HL-60/S4 treated with retinoic acid at 250 ng/mL for 4 days and 3 days (cell line): ENCODE data around the gene SMAD1.

ENCODE experiments used
- in situ Hi-C: fragments of 300-500 bp; cut with MboI; formaldehyde crosslinking; loops from 2 replicates; pipeline ENCODE4 v1.7.0; 2022; ENCODE audit warnings: low sequenced_read_pairs

SMAD1 gene

GRCh38 chr4:145488310-145488709 is 6.7 kb downstream of the SMAD1 start:
- in situ Hi-C loops: no loop called here

GRCh38 chr4:145489556-145489955 is 7.9 kb downstream of the SMAD1 start:
- in situ Hi-C loops: no loop called here

- in situ Hi-C loops: no loop called here
Measured at GRCh38 chr4:145490361-145490760, 8.7 kb downstream of the SMAD1 start.

- in situ Hi-C loops: no loop called here
Measured at GRCh38 chr4:145490796-145491195, 9.1 kb downstream of the SMAD1 start.

DNA sequence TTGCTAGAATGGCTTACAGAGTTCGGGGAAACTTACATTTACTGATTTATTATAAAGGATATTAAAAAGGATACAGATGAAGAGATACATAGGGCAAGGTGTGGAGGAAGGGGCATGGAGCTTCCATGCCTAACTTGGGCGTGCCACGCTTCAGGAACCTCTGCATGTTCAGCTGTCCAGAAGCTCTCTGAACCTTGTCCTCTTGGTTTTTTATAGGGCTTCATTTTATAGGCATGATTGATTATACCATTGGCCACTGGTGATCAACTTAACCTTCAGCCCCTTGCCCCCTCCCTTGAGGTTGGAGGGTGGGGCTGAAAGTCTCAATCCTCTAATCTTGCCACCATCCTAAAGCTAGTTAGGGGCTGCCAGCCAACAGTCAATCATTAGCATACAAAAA is 10.7 kb downstream of the SMAD1 start:
- in situ Hi-C loops: no loop called here

DNA sequence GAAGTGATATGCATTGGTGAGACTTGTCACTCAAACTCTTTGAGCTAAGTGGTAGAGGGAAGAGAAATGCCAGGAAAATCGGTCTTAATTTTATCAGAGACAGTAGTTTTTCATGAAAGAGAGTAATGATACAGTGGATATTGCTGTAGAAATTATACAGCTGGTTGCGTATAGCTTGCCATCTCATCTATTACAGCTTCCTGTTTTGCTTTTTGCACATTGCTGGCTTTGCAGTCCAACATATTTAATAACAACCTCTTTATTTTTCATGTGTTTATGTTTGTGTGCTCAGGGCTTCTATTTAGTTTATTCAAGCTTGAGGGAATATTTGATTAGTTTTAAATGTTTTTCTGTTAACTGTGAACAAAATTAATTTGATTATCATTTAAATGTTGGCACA is 11.5 kb downstream of the SMAD1 start:
- in situ Hi-C loops: no loop called here

DNA sequence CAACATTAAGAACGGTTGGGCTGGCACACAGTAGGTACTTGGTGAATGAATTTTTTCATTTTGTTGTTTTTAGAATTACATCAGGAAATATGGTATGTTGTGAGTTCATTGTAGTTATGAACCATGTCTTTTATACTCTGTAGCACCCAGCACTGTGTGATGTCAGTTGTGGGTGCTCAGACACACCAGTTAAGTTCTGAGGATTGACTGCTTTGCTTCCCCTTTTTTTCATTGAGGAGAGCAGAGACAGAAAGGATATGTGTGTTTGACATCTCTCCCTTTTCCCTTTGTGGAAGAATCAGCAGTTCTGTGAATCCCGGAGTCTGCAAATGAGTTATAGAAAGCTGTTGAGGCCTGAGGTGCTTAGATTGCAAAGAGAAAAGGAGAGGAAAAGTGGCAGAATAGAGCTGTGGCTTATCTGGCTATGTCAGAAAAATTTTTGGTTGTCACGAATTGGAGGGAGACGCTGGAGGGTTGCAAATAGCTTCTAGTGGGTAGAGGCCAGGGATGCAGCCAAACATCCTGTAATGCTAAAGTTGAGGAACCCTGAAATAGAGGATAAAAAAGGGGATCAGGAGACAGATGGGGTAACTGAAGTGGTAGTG is 13.1 kb downstream of the SMAD1 start:
- in situ Hi-C loops: no loop called here

DNA sequence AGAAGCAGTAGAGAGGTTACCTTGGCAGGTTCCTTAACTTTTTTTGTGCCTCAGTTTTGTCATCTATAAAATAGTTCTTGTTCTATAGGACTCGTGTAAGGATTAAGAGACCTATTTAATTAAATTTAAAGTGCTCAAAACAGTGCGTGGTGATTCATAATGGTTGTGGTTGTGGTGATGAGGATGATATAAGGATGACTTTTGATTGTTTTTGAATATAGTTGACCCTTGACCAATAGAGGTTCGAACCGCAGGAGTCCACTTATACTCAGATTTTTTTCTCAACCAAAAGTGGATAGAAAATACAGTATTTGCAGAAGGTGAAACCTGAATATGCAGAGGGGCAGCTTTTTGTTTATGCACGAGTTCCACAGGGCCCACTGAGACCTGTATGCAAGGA is 14.6 kb downstream of the SMAD1 start:
- in situ Hi-C loops: no loop called here

DNA sequence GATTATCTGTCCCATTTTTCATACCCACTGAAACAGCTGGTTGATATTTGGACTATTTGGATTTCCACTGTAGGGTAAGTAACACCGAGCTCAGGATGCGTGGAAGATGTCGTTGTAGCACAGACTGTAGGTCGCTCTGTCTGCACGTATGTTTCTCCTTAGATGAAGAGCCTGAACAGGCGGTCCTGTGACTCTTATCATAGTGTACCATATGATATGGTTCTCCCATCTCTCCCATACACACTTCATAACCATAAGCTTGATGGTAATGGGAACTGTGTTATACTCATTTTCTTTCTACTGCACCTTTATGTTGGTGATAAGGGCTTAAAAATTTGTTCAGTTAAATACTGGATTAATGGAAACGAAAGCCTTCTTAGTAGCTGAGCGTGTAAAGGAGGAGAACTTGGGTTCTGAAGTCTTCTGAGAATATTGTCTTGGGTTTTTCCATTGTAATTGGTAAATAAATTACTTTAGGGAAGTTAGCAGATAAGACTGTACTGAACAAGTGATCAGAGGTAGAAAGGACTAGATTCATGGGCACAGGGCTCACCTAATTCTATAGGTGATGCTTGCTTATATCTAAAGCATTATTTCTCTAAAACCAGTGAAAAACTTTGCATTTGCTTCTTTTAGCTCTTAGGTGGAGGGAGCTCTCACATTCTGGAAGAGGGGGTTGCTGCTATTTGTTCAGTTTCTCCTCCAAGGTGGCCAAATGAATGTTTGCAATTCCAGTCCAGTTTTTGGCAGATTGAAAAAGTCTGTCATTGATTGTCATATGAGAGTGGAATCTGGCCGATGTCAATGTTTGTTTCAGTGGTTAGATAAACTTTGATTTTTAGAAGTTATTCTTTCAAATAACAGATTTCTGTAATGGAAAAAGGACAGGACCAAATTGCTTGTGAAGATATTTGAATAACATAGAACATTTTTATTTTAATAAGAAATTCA is 15.8 kb downstream of the SMAD1 start:
- in situ Hi-C loops: no loop called here

DNA sequence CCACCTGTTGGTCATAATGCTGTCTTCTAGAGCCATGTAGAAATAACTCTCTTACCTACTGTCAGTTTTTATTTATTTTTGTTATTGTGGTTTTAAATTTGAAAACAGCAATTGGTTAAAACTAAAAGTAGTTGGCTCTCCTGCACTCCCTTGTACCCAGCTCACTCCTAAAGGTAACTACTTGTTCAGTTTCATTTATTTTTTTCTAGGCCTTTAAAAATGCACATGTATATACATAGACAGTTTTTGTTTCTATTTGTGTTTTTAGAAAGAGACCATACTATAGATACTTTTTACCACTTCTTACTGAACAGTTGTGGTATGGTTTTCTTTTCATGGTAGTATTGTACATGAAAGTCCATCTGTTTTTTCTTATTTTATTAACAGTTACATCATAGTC is 16.8 kb downstream of the SMAD1 start:
- in situ Hi-C loops: no loop called here

- in situ Hi-C loops: no loop called here
Measured at GRCh38 chr4:145501051-145501660, 19.5 kb downstream of the SMAD1 start.

DNA sequence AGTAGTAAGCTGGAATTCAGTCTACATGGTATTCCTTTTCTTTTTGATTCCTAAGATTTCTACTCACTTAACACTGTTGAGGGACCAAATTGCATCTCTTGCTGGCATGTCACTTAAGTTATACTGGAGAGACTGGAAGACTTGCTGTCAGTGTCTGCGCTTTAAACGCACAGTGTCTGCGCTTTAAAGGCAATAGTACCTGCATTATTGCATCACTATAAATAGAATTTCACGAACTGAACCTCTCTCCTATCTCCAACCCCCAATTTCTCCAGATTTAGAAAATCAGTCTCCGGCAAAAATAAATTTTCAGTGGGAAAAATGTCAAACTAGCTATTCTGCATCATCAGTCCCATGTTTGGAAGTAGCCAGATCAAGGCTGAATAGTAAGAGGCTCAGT is 21.2 kb downstream of the SMAD1 start:
- in situ Hi-C loops: no loop called here

- in situ Hi-C loops: no loop called here
Measured at GRCh38 chr4:145503486-145504072, 21.9 kb downstream of the SMAD1 start.

GRCh38 chr4:145505995-145506394 is 24.3 kb downstream of the SMAD1 start:
- in situ Hi-C loops: no loop called here

DNA sequence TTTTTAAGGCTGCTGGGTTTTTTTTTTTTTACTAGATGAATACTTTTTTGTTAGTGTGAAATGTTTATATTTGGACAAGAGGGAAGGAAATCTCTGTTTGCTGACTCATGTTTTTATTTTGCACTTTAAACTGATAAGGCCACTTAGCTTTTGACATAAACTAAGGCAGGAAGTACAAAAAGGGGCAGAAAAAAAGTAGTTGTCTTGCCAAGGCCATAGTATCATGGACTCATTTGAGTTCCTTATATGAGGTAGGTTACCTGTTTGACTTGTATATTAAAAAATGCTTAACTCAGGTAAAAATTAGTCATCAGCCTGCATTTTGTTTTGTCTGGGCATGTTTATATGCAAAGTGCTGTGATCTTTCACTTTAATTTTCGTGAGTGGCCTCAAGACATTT is 26.0 kb downstream of the SMAD1 start:
- in situ Hi-C loops: no loop called here

DNA sequence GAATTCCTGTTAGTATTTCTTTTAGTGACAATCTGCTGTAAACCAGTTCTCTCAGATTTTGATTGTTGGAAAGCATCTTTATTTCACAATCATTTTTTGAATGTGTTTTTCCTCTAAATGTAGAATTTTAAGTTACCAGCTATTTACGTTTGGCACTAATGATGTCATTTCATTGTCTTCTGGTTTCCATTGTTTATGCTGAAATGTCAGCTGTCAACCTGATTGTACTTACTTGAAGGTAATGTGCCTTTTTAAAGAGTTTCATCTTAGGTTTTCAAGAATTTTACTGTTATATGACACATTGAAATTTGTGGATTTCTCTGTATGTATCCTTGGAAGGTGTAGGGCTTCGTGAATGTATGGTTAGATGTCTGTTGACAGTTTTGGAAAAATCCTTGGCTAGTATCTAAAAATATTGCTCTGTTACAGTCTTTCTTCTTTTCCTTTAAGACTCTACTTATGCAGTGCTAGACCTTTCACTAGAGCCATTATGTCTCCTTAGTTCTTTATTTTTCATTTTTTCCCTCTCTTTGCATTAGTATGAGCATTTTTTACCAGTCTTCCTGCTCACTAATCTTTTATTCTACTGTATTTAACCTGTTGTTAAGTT is 30.4 kb downstream of the SMAD1 start:
- in situ Hi-C loops: no loop called here

DNA sequence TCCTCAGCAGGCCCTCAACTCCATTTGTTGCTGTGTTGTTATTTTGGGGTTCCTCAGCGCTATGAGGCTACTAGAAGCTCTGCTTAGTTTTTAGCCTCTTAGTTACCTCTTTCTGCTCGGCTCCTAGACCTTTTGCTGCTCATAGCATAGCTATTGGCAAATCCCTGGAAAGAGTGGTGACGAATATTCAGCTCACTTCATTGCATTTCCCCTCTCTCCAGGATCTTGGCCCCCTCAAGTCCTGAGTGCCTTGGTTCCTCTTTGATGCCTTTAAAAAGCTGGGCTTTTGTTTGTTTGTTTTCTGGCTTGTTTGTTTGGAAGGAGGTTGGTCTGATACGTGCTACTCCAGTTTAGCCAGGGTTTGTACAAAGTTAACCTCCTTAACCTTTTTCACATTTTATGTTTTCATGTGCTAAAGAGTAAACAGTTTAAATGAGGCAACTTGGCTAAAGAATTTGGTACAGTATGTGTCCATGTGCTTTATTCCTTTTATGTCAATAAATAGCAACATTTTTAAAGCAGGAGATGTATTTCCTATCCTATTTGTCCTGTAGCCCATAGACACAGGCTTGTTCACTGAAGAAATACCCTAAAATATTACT is 31.5 kb downstream of the SMAD1 start:
- in situ Hi-C loops: no loop called here

- in situ Hi-C loops: no loop called here
Measured at GRCh38 chr4:145520172-145520571, 38.5 kb downstream of the SMAD1 start.

- in situ Hi-C loops: no loop called here
Measured at GRCh38 chr4:145521282-145521681, 39.6 kb downstream of the SMAD1 start.

- in situ Hi-C loops: no loop called here
Measured at GRCh38 chr4:145523117-145523516, 41.5 kb downstream of the SMAD1 start.

DNA sequence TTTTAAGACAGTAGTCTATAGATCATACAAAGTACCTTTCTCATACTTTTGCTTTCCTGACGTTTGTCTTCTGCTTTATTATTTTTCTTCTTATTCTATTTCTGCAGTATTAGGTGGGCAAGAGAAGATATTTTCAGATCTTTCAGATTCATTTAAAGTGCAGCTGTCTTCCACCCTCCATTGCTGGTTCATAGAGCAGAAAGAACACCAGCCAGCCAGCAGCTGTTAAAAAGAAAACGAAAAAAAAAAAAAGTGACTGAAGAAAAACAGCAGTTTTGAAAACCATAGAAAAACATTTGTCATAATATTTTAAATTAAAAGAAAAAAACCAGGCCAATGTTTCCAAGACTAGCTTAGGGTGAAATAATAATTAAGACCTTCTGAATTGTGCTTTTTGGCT is 42.9 kb downstream of the SMAD1 start:
- in situ Hi-C loops: no loop called here
